Mucosa of stomach (tissue), 1 donor: ENCODE data around the gene TIAL1.
"Not testable (repeated sequence)": the region's sequence is repeated elsewhere in the genome, so short reads cannot be mapped to it uniquely, and the experiment has no call there.

Experiments
- H3K27me3 ChIP-seq: one replicate; pipeline ENCODE4 v1.7.0; 2013; ENCODE audit warnings: mild to moderate bottlenecking, low read length; ENCODE audit not compliant: control insufficient read depth, insufficient read depth
- H3K36me3 ChIP-seq: one replicate; pipeline ENCODE4 v1.7.0; 2013; ENCODE audit warnings: low read length; ENCODE audit not compliant: control insufficient read depth, insufficient read depth
- H3K4me1 ChIP-seq: one replicate; pipeline ENCODE4 v1.7.0; 2013; ENCODE audit warnings: mild to moderate bottlenecking, low read length; ENCODE audit not compliant: control insufficient read depth, insufficient read depth
- H3K4me3 ChIP-seq: one replicate; pipeline ENCODE4 v1.7.0; 2013; ENCODE audit warnings: low read length
- H3K9ac ChIP-seq: one replicate; pipeline ENCODE4 v1.7.0; 2013; ENCODE audit warnings: mild to moderate bottlenecking, low read length, moderate library complexity
- H3K9me3 ChIP-seq: one replicate; pipeline ENCODE4 v1.7.0; 2013; ENCODE audit warnings: mild to moderate bottlenecking, low read length, moderate library complexity; ENCODE audit not compliant: control insufficient read depth
- donor health status: Pancreatic carcinoma.

The TIAL1 gene

DNA sequence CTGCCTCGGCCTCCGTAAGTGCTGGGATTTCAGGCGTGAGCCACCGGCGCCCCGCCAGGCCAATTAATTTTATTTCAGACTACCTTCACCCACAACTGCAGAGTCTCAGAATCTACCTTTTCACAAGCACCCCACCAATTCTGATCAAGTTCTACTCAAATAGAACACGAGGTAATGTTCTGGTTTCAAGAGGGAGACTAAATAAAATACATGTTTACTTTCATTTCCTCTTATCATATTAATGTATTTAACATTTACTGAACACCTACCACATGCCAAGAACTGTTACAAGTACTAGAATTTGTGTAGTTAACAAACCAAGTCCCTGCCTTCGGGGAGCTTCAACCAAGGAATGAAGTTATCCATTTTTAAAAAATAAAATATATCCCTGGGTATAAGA, 28.8 kb downstream of the TIAL1 start:
- H3K4me1 ChIP-seq, result peaks cover 7% of the 10 kb centered on the region

DNA sequence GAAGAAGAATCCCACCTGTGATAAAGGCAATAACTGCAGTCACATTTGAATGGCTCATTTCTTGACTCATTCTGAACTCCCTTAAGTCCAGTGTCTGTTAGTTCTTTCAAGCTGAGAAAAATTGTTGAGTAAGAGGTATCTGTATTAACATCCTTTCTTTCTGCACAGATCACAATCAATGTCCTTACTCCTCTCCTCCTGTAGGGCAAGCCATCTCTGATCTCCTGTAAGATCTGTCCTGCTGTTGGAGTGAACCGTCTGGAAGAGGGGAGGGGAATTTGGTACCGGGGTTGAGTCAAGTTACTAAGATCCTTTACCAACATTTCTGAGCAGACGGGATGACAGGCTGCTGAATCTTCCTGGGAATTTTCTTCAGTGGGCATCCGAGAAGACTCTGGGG, 34.7 kb downstream of the TIAL1 start:
- H3K9me3 ChIP-seq, result no peaks in the 10 kb centered on the region
- H3K4me3 ChIP-seq, result no peak overlapping the region
- H3K36me3 ChIP-seq, result no peaks in the 10 kb centered on the region
- no peaks in the 10 kb centered on the region for H3K4me1 ChIP-seq
- no peaks in the 10 kb centered on the region for H3K27me3 ChIP-seq
- H3K9ac ChIP-seq, result no peak overlapping the region

More for the DNA sequence above, 28.8 kb downstream of the TIAL1 start:
- H3K9ac ChIP-seq, result no peak overlapping the region
- no peaks in the 10 kb centered on the region for H3K9me3 ChIP-seq
- H3K4me3 ChIP-seq, result no peak overlapping the region
- H3K27me3 ChIP-seq, result no peaks in the 10 kb centered on the region
- H3K36me3 ChIP-seq, result no peaks in the 10 kb centered on the region

DNA sequence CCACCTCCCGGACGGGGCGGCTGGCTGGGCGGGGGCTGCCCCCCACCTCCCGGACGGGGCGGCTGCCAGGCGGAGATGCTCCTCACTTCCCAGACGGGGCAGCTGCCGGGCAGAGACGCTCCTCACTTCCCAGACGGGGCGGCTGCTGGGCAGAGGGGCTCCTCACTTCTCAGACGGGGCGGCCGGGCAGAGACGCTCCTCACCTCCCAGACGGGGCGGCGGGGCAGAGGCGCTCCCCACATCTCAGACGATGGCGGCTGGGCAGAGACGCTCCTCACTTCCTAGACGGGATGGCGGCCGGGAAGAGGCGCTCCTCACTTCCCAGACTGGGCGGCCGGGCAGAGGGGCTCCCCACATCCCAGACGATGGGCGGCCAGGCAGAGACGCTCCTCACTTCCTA, 37.3 kb downstream of the TIAL1 start:
- H3K4me1 ChIP-seq, H3K9me3 ChIP-seq, H3K27me3 ChIP-seq, H3K9ac ChIP-seq, H3K36me3 ChIP-seq, H3K4me3 ChIP-seq: not testable (repeated sequence)

DNA sequence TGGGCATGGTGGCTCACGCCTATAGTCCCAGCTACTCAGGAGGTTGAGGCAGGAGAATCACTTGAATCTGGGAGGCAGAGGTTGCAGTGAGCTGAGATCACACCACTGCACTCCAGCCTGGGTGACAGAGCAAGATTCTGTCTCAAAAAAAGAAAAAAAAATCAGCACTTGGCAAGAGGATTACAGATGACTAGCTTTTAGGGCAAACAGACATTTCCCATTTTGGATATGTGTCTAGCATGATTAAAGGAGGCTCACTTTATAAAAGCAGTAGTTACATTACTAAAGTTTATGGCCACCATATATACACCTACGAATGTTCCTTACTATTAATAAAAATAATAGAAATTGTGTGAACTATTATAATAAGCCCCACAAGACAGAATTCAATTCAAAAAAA, 40.7 kb downstream of the TIAL1 start:
- H3K27me3 ChIP-seq, H3K9ac ChIP-seq, H3K9me3 ChIP-seq, H3K4me1 ChIP-seq, H3K36me3 ChIP-seq, H3K4me3 ChIP-seq: not testable (repeated sequence)

DNA sequence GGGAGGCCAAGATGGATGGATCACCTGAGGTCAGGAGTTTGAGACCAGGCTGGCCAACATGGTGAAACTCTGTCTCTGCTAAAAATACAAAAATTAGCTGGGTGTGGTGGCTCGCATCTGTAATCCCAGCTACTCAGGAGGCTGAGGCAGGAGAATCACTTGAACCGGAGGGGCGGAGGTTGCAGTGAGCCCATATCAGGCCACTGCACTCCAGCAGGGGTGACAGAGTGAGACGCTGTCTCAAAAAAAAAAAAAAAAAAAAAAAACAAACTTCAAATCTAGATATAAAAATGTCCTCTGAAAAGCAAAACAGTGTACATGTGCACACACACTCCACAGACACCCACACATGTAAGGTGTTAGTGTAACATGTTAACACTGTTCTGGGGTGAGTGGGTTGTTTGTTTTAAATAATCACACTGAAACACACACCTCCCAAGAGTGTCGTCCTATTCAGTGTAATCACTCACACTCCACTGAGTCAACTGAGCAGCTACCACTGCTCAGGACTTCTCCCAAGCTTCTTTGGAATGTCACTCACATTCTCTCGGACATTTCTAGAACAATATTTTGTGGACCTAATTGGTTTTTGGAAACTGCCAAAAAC, 41.5 kb downstream of the TIAL1 start:
- no peaks in the 10 kb centered on the region for H3K9me3 ChIP-seq
- no peak overlapping the region for H3K4me3 ChIP-seq
- H3K9ac ChIP-seq, result no peak overlapping the region
- H3K4me1 ChIP-seq, result no peaks in the 10 kb centered on the region
- no peaks in the 10 kb centered on the region for H3K27me3 ChIP-seq
- H3K36me3 ChIP-seq, result no peaks in the 10 kb centered on the region

DNA sequence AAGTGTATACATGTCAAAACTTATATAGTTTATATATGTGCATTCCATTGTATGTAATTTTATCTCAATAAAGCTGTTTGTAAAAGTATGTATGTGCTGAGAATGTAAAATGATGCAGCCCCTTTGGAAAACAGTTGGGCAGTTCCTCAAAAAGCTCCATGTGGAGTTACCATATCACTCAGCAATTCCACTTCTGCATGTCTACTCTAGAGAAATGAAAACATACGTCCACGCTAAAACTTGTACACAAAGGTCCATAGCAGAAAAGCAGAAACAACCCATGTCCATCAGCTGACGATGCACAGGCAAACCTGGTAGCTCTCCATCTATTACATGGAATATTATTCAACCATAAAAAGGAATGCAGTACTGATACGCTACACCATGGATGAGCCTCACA, 45.9 kb downstream of the TIAL1 start:
- H3K27me3 ChIP-seq, result peaks cover 4% of the 10 kb centered on the region
- no peak overlapping the region for H3K9ac ChIP-seq
- H3K4me1 ChIP-seq, result no peaks in the 10 kb centered on the region
- no peak overlapping the region for H3K4me3 ChIP-seq
- H3K36me3 ChIP-seq, result no peaks in the 10 kb centered on the region
- H3K9me3 ChIP-seq, result no peaks in the 10 kb centered on the region

DNA sequence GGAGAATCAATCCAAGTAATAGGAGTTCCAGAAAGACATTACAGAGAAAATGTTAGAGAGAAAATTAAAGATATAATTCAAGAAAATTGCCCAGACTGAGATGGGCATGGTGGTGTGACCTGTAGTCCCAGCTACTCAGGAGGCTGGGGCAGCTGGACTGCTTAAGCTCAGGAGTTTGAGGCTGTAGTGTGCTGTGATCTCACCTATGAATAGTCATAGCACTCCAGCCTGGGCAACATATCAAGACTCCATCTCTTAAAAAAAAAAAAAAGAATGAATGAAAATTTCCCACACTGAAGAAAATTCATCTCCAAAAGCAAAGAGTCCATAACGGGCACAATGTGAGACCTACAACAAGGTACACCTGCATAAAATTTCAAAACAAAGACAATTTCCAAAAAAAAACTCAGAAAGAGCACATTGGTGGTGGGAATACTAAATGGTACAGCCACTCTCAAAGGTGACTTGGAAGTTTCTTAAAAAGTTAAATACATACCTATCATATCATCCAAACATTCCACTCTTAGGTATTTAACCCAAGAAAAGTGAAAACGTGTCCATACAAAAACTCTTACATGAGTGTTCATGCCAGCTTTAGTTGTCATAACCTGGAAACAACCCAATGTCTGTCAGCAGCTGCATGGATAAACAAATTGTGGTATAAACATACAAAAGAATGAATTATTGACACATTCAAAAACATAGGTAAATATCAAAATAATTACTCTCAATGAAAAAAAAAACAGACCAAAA, 47.3 kb downstream of the TIAL1 start:
- Histone ChIP-seq H3K27me3 (peaks cover 4% of the 10 kb centered on the region), H3K4me3 (no peak overlapping the region), H3K9ac (no peak overlapping the region), H3K4me1 (no peaks in the 10 kb centered on the region), H3K36me3 (no peaks in the 10 kb centered on the region), H3K9me3 (no peaks in the 10 kb centered on the region)

DNA sequence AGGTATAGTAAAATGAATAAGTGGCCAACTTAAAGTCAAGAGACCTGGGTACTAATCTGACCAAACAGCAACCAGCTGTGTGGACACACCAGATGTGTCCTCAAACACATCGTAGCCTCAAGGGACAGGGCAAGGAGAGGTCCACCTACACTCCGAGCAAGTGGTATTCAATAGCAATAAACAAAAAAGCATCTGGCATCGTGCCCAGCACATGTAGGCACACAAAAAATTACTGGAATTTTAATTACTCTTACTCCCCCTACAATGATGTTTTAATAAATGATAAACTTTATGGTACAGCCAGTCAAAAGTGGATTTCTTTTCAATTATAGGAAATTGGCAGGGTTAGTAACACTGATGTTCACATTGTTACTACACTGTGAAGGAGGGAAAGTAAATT, 50.8 kb downstream of the TIAL1 start:
- Histone ChIP-seq H3K36me3 (no peaks in the 10 kb centered on the region), H3K27me3 (peaks cover 4% of the 10 kb centered on the region), H3K4me3 (no peak overlapping the region), H3K9me3 (no peaks in the 10 kb centered on the region), H3K4me1 (no peaks in the 10 kb centered on the region), H3K9ac (no peak overlapping the region)

DNA sequence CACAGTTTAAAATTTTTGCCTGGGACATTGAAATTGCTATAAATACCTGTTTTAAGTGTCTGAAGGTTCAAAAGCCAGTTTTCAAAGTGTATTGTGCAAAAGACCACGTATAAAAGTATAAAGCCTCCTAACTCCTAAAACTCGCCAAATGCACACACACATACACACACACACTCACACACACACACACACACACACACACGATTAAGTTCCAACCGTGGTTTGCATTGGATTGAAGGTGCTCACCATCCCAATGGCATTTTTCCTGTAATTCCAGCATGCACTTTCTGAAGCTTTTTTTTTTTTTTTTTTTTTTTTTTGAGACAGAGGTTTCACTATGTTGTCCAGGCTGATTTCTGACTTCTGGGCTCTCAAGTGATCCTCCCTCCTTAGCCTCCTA, 51.5 kb downstream of the TIAL1 start:
- Histone ChIP-seq H3K4me1 (no peaks in the 10 kb centered on the region), H3K9ac (no peak overlapping the region), H3K4me3 (no peak overlapping the region), H3K27me3 (peaks cover 4% of the 10 kb centered on the region), H3K9me3 (no peaks in the 10 kb centered on the region), H3K36me3 (no peaks in the 10 kb centered on the region)

DNA sequence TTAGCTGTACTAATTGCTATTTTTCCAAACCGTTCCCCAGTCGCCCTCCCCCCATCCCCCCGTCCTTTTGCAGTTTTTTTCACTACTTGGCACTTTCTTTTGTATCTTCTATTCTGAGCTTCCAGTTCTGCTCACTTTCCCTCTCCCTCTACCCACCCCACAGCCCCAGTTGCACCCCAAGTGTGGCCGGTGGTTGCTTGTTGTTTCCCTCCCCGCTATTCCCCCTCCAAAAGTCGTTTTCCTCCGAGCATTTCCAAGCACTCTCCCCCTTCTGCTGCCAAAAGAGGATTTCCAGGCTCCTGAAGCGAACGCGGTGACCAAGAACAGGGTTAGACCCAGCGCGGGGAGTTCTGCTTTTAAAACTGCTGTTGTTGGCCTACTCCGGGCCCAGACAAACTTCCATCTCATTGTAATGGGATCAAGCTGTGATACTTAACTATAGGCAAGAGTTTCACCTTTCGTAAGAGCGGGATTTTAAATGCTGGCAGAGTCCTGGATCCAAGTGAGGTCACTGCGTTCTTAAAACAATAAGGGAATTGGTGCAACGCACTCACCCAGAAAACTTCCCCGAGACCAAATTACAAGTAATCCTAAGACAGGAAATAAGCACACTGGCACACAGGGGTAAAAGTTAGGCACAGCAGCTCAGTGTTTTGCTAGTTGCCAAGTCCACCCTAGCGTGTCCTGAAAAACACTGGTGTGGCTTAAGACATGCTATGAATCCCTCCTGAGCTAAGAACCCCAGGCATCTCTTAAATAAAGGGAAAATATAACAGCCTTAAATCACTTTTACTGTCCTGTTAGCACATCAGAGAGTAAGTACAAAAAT, 52.7 kb downstream of the TIAL1 start:
- peaks cover 4% of the 10 kb centered on the region for H3K27me3 ChIP-seq
- H3K36me3 ChIP-seq, result no peaks in the 10 kb centered on the region
- peaks cover 4% of the 10 kb centered on the region for H3K4me1 ChIP-seq
- H3K9ac ChIP-seq, result peak overlapping the region; percentile 50
- H3K4me3 ChIP-seq, result no peak overlapping the region
- H3K9me3 ChIP-seq, result no peaks in the 10 kb centered on the region

DNA sequence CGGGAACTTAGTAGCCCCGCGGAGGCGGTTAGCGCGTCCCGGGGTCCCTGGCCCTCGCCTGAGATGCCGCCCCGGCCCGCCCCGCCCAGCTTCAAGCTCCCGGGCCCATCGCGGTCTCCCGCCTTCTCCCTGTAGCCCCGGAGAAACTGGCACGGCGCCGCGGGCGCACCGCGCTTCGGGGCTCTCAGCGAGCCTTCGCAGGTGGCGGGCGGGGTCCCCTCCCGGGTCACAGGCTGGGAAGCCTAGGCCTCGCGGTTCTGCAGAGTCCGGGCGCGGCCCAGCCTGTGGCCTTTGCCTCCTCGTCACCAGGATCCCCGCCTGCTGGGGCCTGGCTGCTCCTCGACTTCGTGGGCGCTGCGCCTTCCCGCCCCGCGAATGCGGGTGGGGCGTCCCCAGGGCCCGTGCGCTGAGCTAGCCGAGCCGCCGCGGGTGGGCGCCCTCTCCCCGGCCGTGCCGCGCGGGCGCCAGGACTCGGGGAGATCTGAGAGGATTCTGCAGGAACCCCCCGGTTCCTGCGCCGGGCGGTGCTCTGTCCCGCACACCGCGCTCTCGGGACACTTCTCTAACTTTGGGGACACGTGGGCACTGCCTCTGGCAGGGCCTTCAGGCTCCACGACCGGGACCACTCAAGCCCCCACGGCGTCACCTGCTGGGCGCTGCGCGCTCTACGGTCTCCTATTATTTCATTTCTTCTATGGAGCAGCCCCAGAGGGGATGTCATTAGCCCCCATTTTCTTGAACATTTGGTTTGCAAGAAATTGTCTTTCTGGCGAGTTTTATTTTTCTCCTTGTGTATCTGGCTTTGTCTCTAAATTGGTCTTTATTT, 53.6 kb downstream of the TIAL1 start:
- no peak overlapping the region for H3K4me3 ChIP-seq
- peaks cover 8% of the 10 kb centered on the region for H3K4me1 ChIP-seq
- H3K27me3 ChIP-seq, result peaks cover under 1% of the 10 kb centered on the region
- H3K9ac ChIP-seq, result peak overlapping the region; percentile 50
- no peaks in the 10 kb centered on the region for H3K9me3 ChIP-seq
- H3K36me3 ChIP-seq, result no peaks in the 10 kb centered on the region
